HEK293T (cell line): ENCODE results near the gene SETBP1.

Source experiments
- FOXK2 ChIP-seq: fragments of 450-650 bp; IDR thresholded peaks from 2 replicates; pipeline ENCODE4 v1.6.1; 2016; ENCODE audit warnings: mild to moderate bottlenecking
- HDGF ChIP-seq: fragments of 450-650 bp; IDR thresholded peaks from 2 replicates; pipeline ENCODE4 v1.6.1; 2017; ENCODE audit warnings: antibody characterized with exemption, borderline replicate concordance
- L3MBTL2 ChIP-seq: fragments of 450-650 bp; conservative IDR thresholded peaks from 2 replicates; pipeline ENCODE4 v1.6.1; 2016; ENCODE audit warnings: mild to moderate bottlenecking
- SP1 ChIP-seq: fragments of 450-650 bp; IDR thresholded peaks from 2 replicates; pipeline ENCODE4 v1.6.1; 2017

DNA sequence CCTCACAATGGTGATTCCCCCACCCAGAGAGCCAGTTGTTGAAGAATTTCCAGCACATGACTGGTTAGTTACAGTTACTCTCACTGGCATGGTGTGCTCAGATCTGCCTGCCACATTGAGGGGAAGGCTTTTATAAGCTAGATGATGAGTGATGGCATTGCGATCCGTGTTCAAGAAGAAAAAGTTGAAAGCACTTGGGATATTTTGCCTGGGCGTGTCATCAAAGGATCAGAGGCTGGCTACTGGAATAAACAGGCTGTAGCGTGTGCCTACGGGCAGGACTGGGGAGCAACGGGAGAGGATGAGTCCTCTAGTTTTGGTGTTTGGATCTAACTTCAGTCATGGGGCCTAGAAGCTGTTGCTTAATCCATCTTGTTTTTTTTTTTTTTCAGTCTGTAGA is 175.0 kb downstream of the SETBP1 start:
- TF ChIP-seq SP1 (no peak), L3MBTL2 (no peak), FOXK2 (no peak), HDGF (no peak)
